GM12878 (cell line): ENCODE results near the gene WWC2. TPM values are rescaled to one million over a fixed set of nuclear protein-coding genes. Genes with fewer than 3 reads are reported as not detected.

Experiments used
- ATAC-seq: fragments of 200-7000 bp; cut with Tn5 transposase; 3 replicates; pipeline ENCODE4 v1.9.1; 2020; ENCODE audit warnings: mild to moderate bottlenecking, moderate library complexity
- BruUV-seq: library from RNA; stranded (reverse); fragments of 400-500 nt; replicated peaks from 2 replicates; lab custom pipeline; 2021; lab: Mats Ljungman, UMichigan
- CTCF ChIA-PET: fragments of 300-600 bp; sonication (Branson Sonifier 250); formaldehyde crosslinking; extraction: SDS; loops from one replicate; lab custom pipeline; 2021; ENCODE audit warnings: inconsistent platforms; lab: Yijun Ruan, JAX
- POLR2A ChIA-PET: fragments of 350-600 bp; formaldehyde crosslinking; extraction: SDS; loops from one replicate; lab custom pipeline; 2021; ENCODE audit warnings: inconsistent platforms; lab: Charles Lee
- RAD21 ChIA-PET: fragments of 300-600 bp; sonication (Branson Sonifier 250); formaldehyde crosslinking; loops from one replicate; lab custom pipeline; 2023; ENCODE audit warnings: antibody characterized with exemption; ENCODE audit not compliant: unreplicated experiment; lab: Charles Lee
- SMC1A ChIA-PET: fragments of 300-600 bp; sonication (Branson Sonifier 250); formaldehyde crosslinking; loops from one replicate; lab custom pipeline; 2023; ENCODE audit not compliant: unreplicated experiment, uncharacterized antibody; lab: Charles Lee
- DNase-seq: peaks from one replicate; pipeline ENCODE4 v3.0.0-alpha.2; 2011; ENCODE audit warnings: low read depth, low spot score
- FAIRE-seq: peaks from 3 replicates; lab custom pipeline; 2011; peaks lifted over from hg19 to GRCh38; lab: Jason Lieb, UNC
- H2AFZ ChIP-seq: 2 replicates; pipeline ENCODE4 v1.6.0; 2011; ENCODE audit warnings: low read depth, low read length, control low read depth; ENCODE audit not compliant: control insufficient read depth
- H3K27ac ChIP-seq: 2 replicates; pipeline ENCODE4 v1.5.1; 2011; ENCODE audit warnings: control low read depth; ENCODE audit not compliant: control insufficient read depth, insufficient read depth
- H3K27me3 ChIP-seq, 2 experiments: replicated peaks in 1 of 2; 2 replicates each; pipeline versions ENCODE4 v1.6.0 to v1.6.1; 2011; ENCODE audit warnings: low read length in 1 of 2; ENCODE audit not compliant: control insufficient read depth in 2 of 2, insufficient read depth in 2 of 2
- H3K36me3 ChIP-seq, 2 experiments: 2 replicates each; pipeline ENCODE4 v1.5.1; 2011; ENCODE audit warnings: low read length in 1 of 2; ENCODE audit not compliant: control insufficient read depth in 2 of 2, insufficient read depth in 2 of 2
- H3K4me1 ChIP-seq: 2 replicates; pipeline ENCODE4 v1.6.1; 2011; ENCODE audit warnings: mild to moderate bottlenecking, low read length, moderate library complexity, mixed read lengths; ENCODE audit not compliant: control insufficient read depth, insufficient read depth
- H3K4me2 ChIP-seq: 2 replicates; pipeline ENCODE4 v1.6.0; 2011; ENCODE audit warnings: control low read depth; ENCODE audit not compliant: control insufficient read depth, insufficient read depth
- H3K4me3 ChIP-seq: fragments of 200-600 bp; sonication (generic); 2 replicates; pipeline ENCODE4 v1.5.1; 2016
- H3K79me2 ChIP-seq: 2 replicates; pipeline ENCODE4 v1.6.0; 2011; ENCODE audit warnings: low read length; ENCODE audit not compliant: control insufficient read depth, insufficient read depth
- H3K9ac ChIP-seq: 2 replicates; pipeline ENCODE4 v1.8.0; 2011; ENCODE audit warnings: low read length, control low read depth, mixed read lengths; ENCODE audit not compliant: control insufficient read depth, insufficient read depth
- H3K9me3 ChIP-seq: replicated peaks from 3 replicates; pipeline ENCODE4 v1.5.1; 2011; ENCODE audit warnings: mild to moderate bottlenecking, low read length; ENCODE audit not compliant: control insufficient read depth, insufficient read depth
- H4K20me1 ChIP-seq: 2 replicates; pipeline ENCODE4 v1.6.0; 2011; ENCODE audit not compliant: control insufficient read depth, insufficient read depth
- BRCA1 ChIP-seq: IDR thresholded peaks from 2 replicates; pipeline ENCODE4 v1.6.1; 2011; ENCODE audit warnings: low read depth, low read length, improper control_type of control experiment
- MYC ChIP-seq: IDR thresholded peaks from 2 replicates; pipeline ENCODE4 v1.6.1; 2011; ENCODE audit warnings: mild to moderate bottlenecking, low read length, moderate library complexity, inconsistent platforms; ENCODE audit not compliant: insufficient read depth, insufficient replicate concordance, insufficient read length, severe bottlenecking
- NR2C2 ChIP-seq: IDR thresholded peaks from 2 replicates; pipeline ENCODE4 v1.6.1; 2011; ENCODE audit warnings: borderline replicate concordance, low read depth; ENCODE audit not compliant: control insufficient read depth, insufficient read length
- RCOR1 ChIP-seq: conservative IDR thresholded peaks from 2 replicates; pipeline ENCODE4 v1.6.1; 2012; ENCODE audit warnings: low read depth, low read length, improper control_type of control experiment
- SREBF1 ChIP-seq: IDR thresholded peaks from 2 replicates; pipeline ENCODE4 v1.6.1; 2012; ENCODE audit warnings: mild to moderate bottlenecking, low read length
- SREBF2 ChIP-seq: IDR thresholded peaks from 2 replicates; pipeline ENCODE4 v1.6.1; 2012; ENCODE audit warnings: mild to moderate bottlenecking, low read length
- SUPT20H ChIP-seq: IDR thresholded peaks from 2 replicates; pipeline ENCODE4 v1.6.1; 2011; ENCODE audit warnings: low read depth, mild to moderate bottlenecking, low read length, moderate library complexity, borderline replicate concordance; ENCODE audit not compliant: control insufficient read depth
- ZNF24 ChIP-seq: fragments of 450-650 bp; IDR thresholded peaks from 2 replicates; pipeline ENCODE4 v1.6.1; 2017; ENCODE audit warnings: antibody characterized with exemption, mild to moderate bottlenecking
- WGBS: methylation state at CpG from one replicate; pipeline ENCODE4 v1.1.6; 2016; ENCODE audit warnings: low lambda C conversion rate; ENCODE audit not compliant: insufficient replicate concordance, insufficient coverage; ENCODE audit errors: missing lambda C conversion rate; 5-methylcytosine and 5-hydroxymethylcytosine counted together
- in situ Hi-C: fragments of 300-500 bp; cut with MboI; formaldehyde crosslinking; loops from 9 replicates; pipeline ENCODE4 v1.14.3; 2018; ENCODE audit warnings: mixed read lengths
- intact Hi-C: fragments of 100-400 bp; cut with micrococcal nuclease; formaldehyde crosslinking; loops from one replicate; pipeline ENCODE4 v1.14.2; 2022; ENCODE audit not compliant: unreplicated experiment
- polyA plus RNA-seq, 11 experiments: library from polyadenylated mRNA; depleted of rRNA in 4 of 11; unstranded in 6 of 11; stranded (reverse) in 5 of 11; fragments of >200 nt; fragmentation: Nextera tagmentation in 4 of 11; fragmentation: Illumina TruSeq in 1 of 11; extraction: Ambion mirVana in 4 of 11; extraction: Trizol in 1 of 11; gene quantifications; 1 replicate in 1 of 11; 2 replicates in 10 of 11; pipeline versions ENCODE4 v1.2.1 to v1.2.3, GENCODE V29; 2011 to 2016; ENCODE audit warnings: inconsistent platforms in 2 of 11, missing spikeins in 2 of 11, low read depth in 1 of 11
- total RNA-seq, 4 experiments: library from RNA; depleted of rRNA in 3 of 4; stranded (reverse); fragments of >200 nt in 3 of 4; fragmentation: Illumina TruSeq in 1 of 4; extraction: Trizol in 1 of 4; gene quantifications; 2 replicates each; pipeline versions ENCODE4 v1.2.1 to v1.2.3, GENCODE V29; 2013 to 2021
- TF ChIP-seq, protein P1 (sequence below): IDR thresholded peaks from 2 replicates; pipeline ENCODE4 v1.6.1; 2011; ENCODE audit warnings: mild to moderate bottlenecking, low read depth, low read length, moderate library complexity; ENCODE audit not compliant: insufficient replicate concordance
- TF ChIP-seq, protein P2 (sequence below): fragments of 450-650 bp; formaldehyde crosslinking; IDR thresholded peaks from 2 replicates; pipeline ENCODE4 v1.5.0; 2022; ENCODE audit warnings: mild to moderate bottlenecking, missing genetic modification characterization

Gene WWC2
- total and polyA plus RNA-seq, 10 of the 15 experiments (the other 5 are each of a cell fraction or from before 2014, with no cell fraction given), result 0.02 to 0.72 (median 0.06) TPM; not detected in 3

- TF ChIP-seq MYC (no peak), RCOR1 (no peak), SUPT20H (no peak), BRCA1 (no peak)
- TF ChIP-seq, protein P1, sequence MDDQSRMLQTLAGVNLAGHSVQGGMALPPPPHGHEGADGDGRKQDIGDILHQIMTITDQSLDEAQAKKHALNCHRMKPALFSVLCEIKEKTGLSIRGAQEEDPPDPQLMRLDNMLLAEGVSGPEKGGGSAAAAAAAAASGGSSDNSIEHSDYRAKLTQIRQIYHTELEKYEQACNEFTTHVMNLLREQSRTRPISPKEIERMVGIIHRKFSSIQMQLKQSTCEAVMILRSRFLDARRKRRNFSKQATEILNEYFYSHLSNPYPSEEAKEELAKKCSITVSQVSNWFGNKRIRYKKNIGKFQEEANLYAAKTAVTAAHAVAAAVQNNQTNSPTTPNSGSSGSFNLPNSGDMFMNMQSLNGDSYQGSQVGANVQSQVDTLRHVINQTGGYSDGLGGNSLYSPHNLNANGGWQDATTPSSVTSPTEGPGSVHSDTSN, result no peak
Measured at GRCh38 chr4:183074288-183074990, 24.6 kb upstream of the WWC2 start (continued).

DNA sequence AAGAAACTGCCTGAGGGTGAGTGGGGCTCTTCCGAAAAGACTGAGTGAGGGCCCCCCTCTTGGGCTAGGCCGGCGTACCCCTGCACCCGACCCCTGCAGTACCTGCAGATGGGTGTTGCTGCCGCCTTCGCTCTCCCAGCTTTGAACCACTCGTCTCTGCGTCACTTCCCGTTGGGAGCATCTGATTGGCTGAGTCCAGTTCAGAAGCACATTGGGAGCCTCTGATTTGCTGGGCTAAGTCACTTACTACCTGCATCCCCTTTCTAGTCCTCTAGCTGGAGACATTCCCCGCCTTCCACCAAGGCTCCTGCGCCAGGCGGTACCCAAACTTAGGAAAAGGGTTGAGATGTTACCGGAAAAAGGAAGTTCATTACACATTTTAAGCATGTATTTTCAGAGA, 20.4 kb upstream of the WWC2 start:
- DNase-seq (no peak), ATAC-seq (no peak), FAIRE-seq (no peak)
- SMC1A ChIA-PET, result no interaction called here
- Histone ChIP-seq H3K4me2 (no peak overlapping the region), H3K36me3 (no peaks in the 10 kb centered on the region), H2AFZ (no peak overlapping the region), H3K9me3 (no peaks in the 10 kb centered on the region), H3K4me1 (no peaks in the 10 kb centered on the region), H3K4me3 (no peak overlapping the region), H3K27me3 (no peaks in the 10 kb centered on the region), H3K27ac (no peak overlapping the region), H3K9ac (no peak overlapping the region), H4K20me1 (no peaks in the 10 kb centered on the region), H3K79me2 (no peaks in the 10 kb centered on the region)
- CTCF ChIA-PET, result interaction anchor here (1.0 kb wide), 1 partner anchor 13 kb away, joined by 3 read pairs; no protein-coding TSS in a partner anchor
- TF ChIP-seq NR2C2 (no peak), ZNF24 (no peak), SREBF1 (no peak), SREBF2 (no peak)
- TF ChIP-seq, protein P2, sequence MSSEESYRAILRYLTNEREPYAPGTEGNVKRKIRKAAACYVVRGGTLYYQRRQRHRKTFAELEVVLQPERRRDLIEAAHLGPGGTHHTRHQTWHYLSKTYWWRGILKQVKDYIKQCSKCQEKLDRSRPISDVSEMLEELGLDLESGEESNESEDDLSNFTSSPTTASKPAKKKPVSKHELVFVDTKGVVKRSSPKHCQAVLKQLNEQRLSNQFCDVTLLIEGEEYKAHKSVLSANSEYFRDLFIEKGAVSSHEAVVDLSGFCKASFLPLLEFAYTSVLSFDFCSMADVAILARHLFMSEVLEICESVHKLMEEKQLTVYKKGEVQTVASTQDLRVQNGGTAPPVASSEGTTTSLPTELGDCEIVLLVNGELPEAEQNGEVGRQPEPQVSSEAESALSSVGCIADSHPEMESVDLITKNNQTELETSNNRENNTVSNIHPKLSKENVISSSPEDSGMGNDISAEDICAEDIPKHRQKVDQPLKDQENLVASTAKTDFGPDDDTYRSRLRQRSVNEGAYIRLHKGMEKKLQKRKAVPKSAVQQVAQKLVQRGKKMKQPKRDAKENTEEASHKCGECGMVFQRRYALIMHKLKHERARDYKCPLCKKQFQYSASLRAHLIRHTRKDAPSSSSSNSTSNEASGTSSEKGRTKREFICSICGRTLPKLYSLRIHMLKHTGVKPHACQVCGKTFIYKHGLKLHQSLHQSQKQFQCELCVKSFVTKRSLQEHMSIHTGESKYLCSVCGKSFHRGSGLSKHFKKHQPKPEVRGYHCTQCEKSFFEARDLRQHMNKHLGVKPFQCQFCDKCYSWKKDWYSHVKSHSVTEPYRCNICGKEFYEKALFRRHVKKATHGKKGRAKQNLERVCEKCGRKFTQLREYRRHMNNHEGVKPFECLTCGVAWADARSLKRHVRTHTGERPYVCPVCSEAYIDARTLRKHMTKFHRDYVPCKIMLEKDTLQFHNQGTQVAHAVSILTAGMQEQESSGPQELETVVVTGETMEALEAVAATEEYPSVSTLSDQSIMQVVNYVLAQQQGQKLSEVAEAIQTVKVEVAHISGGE (CRISPR knock-in tag), result no peak
- 67% methylated on average over 13 of the region's 13 CpGs for whole genome bisulfite sequencing
- no TSS peak for BruUV-seq
- intact Hi-C loops, result loop anchor here (10.0 kb wide), 1 partner anchor 326 kb away; no protein-coding TSS in a partner anchor
- in situ Hi-C loops, result loop anchor here (10.0 kb wide), 1 partner anchor 326 kb away; no protein-coding TSS in a partner anchor
- RAD21 ChIA-PET, result no interaction called here
- POLR2A ChIA-PET, result no interaction called here
